ENCODE results near the gene CD55. TPM values are rescaled to one million over a fixed set of nuclear protein-coding genes. Genes with fewer than 3 reads are reported as not detected.

Gene CD55
- polyA plus RNA-seq, 1 experiment = 31.0 TPM

- Histone ChIP-seq H3K27me3 (ENCODE audit: control insufficient read depth, insufficient read depth, low read length) (no peaks in the 10 kb centered on the region), H3K36me3 (ENCODE audit: control insufficient read depth, insufficient read depth, low read length) (no peaks in the 10 kb centered on the region), H3K4me3 (ENCODE audit: low read depth, low read length) (no peak overlapping the region)
- no peak for TF ChIP-seq CTCF (IDR thresholded peaks at IDR 0.05; ENCODE audit: insufficient read depth, low read depth, low read length)
- CTCF ChIA-PET = no interaction called here
- POLR2A ChIA-PET = no interaction called here
- DNase-seq (ENCODE audit: low read depth) = no peak
Observed at GRCh38 chr1:207355060-207355459, 33.6 kb downstream of the CD55 start.

- Histone ChIP-seq H3K27me3 (ENCODE audit: control insufficient read depth, insufficient read depth, low read length) (no peaks in the 10 kb centered on the region), H3K36me3 (ENCODE audit: control insufficient read depth, insufficient read depth, low read length) (no peaks in the 10 kb centered on the region), H3K4me3 (ENCODE audit: low read depth, low read length) (no peak overlapping the region)
- no peak for DNase-seq (ENCODE audit: low read depth)
- CTCF ChIA-PET = interaction anchor here (0.6 kb wide), 1 partner anchor 46 kb away, joined by 3 read pairs; no protein-coding TSS in a partner anchor
- POLR2A ChIA-PET = no interaction called here
- TF ChIP-seq CTCF (IDR thresholded peaks at IDR 0.05; ENCODE audit: insufficient read depth, low read depth, low read length) = no peak
Observed at GRCh38 chr1:207355513-207356295, 34.2 kb downstream of the CD55 start.

DNA sequence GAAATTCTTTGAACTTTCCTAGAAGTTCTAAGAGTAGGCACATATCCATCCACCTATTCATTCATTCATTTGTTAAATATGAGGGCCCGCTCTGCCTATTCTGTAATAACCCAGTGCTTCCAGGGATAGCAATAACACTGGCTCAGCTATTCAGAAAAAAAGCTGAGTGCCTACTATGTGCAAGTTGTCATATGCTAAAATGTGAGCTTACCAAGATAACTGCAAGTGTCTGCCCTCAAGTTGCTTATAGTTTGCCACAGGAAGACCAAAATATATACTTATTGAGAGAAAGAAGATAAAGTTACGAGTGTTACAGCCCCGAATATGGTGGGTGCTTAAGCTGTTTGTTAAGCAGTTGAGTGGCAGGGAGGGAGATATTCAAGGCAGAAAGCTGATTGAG lies 39.6 kb downstream of the CD55 start:
- H3K36me3 ChIP-seq (ENCODE audit: control insufficient read depth, insufficient read depth, low read length) = peaks cover 1% of the 10 kb centered on the region; the same call in 1 of the 2 replicates
- CTCF ChIA-PET = no interaction called here
- H3K27me3 ChIP-seq (ENCODE audit: control insufficient read depth, insufficient read depth, low read length) = no peaks in the 10 kb centered on the region
- POLR2A ChIA-PET = no interaction called here
- DNase-seq (ENCODE audit: low read depth) = no peak
- TF ChIP-seq CTCF (IDR thresholded peaks at IDR 0.05; ENCODE audit: insufficient read depth, low read depth, low read length) = no peak
- no peak overlapping the region for H3K4me3 ChIP-seq (ENCODE audit: low read depth, low read length)

DNA sequence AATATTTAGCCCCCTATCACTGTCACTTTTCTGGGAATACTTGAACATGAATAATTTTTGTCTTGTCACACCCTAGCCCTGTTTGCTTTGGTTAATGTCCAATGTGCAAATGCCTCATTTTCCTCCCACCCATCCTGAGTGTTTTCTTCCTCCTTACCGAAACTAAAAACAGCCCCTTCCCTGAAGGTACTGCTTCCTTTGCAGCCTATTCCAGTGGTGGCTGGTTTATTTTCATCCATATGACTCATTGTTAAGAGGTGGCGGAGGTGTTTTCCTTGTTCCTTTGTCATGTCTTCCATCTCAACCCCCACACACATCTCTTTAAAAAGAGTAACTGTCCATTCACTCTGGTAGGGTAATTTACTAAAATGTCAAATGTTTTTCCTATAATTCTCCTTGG lies 40.4 kb downstream of the CD55 start:
- POLR2A ChIA-PET = no interaction called here
- peaks cover 1% of the 10 kb centered on the region; the same call in 1 of the 2 replicates for H3K36me3 ChIP-seq (ENCODE audit: control insufficient read depth, insufficient read depth, low read length)
- no peak overlapping the region for H3K4me3 ChIP-seq (ENCODE audit: low read depth, low read length)
- CTCF ChIA-PET = no interaction called here
- no peak for TF ChIP-seq CTCF (IDR thresholded peaks at IDR 0.05; ENCODE audit: insufficient read depth, low read depth, low read length)
- no peaks in the 10 kb centered on the region for H3K27me3 ChIP-seq (ENCODE audit: control insufficient read depth, insufficient read depth, low read length)
- DNase-seq (ENCODE audit: low read depth) = no peak

DNA sequence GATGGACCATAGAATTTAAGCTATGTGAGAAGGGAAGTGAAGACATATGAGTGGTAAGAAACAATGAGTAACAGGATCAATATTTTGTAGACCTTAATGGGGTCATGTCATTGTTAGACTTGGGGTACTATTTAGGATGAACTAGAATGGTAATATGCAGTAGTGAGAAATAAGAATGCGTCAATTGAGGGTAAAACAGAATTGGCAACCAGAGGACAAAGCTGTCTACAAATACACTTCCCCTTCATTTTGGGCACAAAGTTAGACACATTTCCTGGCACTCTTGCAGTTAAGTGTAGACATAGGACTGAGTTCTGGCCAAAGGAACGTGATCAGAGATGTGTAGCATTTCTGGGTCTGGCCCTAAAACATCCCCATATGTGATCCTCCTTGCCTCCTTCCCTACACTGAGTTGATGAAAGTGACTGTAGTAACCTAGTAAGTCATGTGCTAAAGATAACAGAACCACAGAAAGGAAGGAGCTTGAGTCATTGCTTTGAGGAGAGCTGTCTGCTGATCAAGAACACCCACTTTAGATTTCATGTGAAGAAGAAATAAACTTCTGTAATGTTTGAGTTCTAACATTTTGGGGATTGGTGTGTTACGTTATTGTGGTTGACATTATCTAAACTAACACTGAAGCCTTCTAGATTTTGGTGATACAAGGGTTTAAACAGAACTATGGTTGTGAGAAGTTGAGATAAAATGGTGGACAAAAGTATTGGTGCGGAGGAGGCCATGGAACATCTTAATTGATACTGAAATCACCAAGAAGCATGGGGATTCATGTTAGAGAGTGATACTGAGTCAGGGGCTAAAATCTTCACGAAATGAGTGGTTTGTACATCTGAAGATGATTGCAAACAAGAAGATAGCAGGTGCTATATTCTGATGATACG lies 41.7 kb downstream of the CD55 start:
- peaks cover 1% of the 10 kb centered on the region; the same call in 1 of the 2 replicates for H3K36me3 ChIP-seq (ENCODE audit: control insufficient read depth, insufficient read depth, low read length)
- no peaks in the 10 kb centered on the region for H3K27me3 ChIP-seq (ENCODE audit: control insufficient read depth, insufficient read depth, low read length)
- TF ChIP-seq CTCF (IDR thresholded peaks at IDR 0.05; ENCODE audit: insufficient read depth, low read depth, low read length) = no peak
- ChIA-PET CTCF (no interaction called here), POLR2A (no interaction called here)
- H3K4me3 ChIP-seq (ENCODE audit: low read depth, low read length) = no peak overlapping the region
- no peak for DNase-seq (ENCODE audit: low read depth)
